Mesodermal cell (in vitro differentiated cells): Measurements from ENCODE around the gene TPBG. TPM values are rescaled to one million over a fixed set of nuclear protein-coding genes. Genes with fewer than 3 reads are reported as not detected.

ENCODE experiments used
- H3K27ac ChIP-seq: 2 replicates; pipeline ENCODE4 v1.7.0; 2013; ENCODE audit warnings: mild to moderate bottlenecking, low read depth, low read length, moderate library complexity; ENCODE audit not compliant: severe bottlenecking
- H3K36me3 ChIP-seq: 2 replicates; pipeline ENCODE4 v1.7.1; 2013; ENCODE audit warnings: mild to moderate bottlenecking, low read length, moderate library complexity; ENCODE audit not compliant: control insufficient read depth, insufficient read depth
- H3K4me1 ChIP-seq: one replicate; pipeline ENCODE4 v1.7.1; 2013; ENCODE audit warnings: mild to moderate bottlenecking, low read length; ENCODE audit not compliant: insufficient read depth, control insufficient read depth, poor library complexity, severe bottlenecking
- H3K4me3 ChIP-seq: 2 replicates; pipeline ENCODE4 v1.7.0; 2013; ENCODE audit warnings: low read length, control low read depth, mild to moderate bottlenecking; ENCODE audit not compliant: insufficient read depth, poor library complexity, severe bottlenecking; ENCODE audit errors: extremely low read depth
- H3K9me3 ChIP-seq: 2 replicates; pipeline ENCODE4 v1.7.1; 2013; ENCODE audit warnings: mild to moderate bottlenecking, low read length, moderate library complexity; ENCODE audit not compliant: control insufficient read depth
- WGBS, 2 experiments: methylation state at CpG; one replicate each; pipeline ENCODE4 v1.1.5; 2013; ENCODE audit warnings: missing lambda C conversion rate in 2 of 2; ENCODE audit not compliant: insufficient coverage in 2 of 2; 5-methylcytosine and 5-hydroxymethylcytosine counted together
- polyA plus RNA-seq, 2 experiments: library from polyadenylated mRNA; stranded (reverse); fragments of 50-300 nt; gene quantifications; one replicate each; pipeline ENCODE4 v1.2.3, GENCODE V29; 2013

TPBG gene, protein sequence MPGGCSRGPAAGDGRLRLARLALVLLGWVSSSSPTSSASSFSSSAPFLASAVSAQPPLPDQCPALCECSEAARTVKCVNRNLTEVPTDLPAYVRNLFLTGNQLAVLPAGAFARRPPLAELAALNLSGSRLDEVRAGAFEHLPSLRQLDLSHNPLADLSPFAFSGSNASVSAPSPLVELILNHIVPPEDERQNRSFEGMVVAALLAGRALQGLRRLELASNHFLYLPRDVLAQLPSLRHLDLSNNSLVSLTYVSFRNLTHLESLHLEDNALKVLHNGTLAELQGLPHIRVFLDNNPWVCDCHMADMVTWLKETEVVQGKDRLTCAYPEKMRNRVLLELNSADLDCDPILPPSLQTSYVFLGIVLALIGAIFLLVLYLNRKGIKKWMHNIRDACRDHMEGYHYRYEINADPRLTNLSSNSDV
- 39.7 TPM for polyA plus RNA-seq (2013, experiment 1 of 2)
- 35.1 TPM for polyA plus RNA-seq (2013, experiment 2 of 2)

DNA sequence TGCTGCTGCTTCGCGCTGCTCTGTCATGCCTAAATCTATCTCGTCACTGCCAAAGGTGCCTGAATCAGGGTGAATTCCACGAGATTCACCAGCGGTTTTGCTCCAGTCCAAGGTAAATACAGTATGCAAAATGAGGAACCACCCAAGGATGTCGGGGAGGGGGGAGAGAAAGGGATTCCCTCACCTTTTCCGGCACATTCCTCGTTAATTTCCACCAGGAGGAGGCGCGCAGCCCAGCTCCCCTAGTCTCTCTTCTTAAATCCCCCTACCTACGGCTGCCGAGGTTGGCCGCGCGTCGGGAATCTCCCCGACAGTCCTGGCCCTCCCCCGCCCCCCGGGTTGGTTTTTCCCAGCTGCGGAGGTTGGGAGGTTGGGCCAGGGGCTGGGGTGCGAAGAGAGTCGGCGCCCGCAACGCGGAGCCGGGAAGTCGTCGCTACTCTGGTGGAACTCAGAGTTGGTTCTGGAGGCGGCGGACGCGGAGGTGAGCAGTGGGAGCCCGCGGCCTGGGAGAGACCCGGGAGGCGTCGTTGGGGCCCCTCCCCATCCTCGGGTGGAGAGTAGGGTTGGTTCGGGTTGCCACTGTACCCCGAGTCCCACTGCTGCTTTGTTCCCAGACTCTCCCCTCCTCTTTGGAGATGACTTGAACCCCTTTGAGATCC, at the start of gene TPBG:
Gene TPBG (plus strand): TSS at position 390 of the 659 bp plus-strand sequence. CDS start 1,145 bp downstream, outside the sequence.
- Histone ChIP-seq H3K4me1 (peaks cover 3% of the 10 kb centered on the region), H3K4me3 (peak within 1 kb of the TSS; percentile 77), H3K9me3 (no peaks in the 10 kb centered on the region), H3K27ac (peak within 1 kb of the TSS; percentile 83), H3K36me3 (peaks cover 11% of the 10 kb centered on the region)
- WGBS, 2 experiments, result 0% methylated on average over 15 to 27 of the region's 41 CpGs

DNA sequence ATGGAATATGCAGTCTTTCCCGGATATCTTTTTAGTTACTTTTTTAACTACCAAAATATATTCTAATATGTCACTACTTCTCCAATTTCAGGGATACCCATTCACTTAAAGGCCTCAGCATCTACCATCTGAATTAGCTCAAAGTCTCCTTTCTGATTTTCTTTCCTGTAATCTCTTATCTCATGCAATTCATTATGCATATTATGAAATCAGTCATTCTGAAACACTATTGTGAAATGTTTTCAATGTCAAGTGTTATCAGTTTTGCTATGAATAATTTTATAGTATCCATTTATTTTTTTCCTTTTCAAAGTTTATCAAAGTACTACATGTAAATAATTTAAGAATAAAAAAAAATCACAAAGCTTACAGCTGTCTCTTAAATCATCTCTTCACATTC, 41.2 kb upstream of the TPBG start:
- Histone ChIP-seq H3K36me3 (no peaks in the 10 kb centered on the region), H3K27ac (no peak overlapping the region), H3K4me3 (no peak overlapping the region), H3K4me1 (no peaks in the 10 kb centered on the region), H3K9me3 (no peaks in the 10 kb centered on the region)
- no CpG with 5 or more reads among the region's 1 CpG for WGBS, 2 experiments

DNA sequence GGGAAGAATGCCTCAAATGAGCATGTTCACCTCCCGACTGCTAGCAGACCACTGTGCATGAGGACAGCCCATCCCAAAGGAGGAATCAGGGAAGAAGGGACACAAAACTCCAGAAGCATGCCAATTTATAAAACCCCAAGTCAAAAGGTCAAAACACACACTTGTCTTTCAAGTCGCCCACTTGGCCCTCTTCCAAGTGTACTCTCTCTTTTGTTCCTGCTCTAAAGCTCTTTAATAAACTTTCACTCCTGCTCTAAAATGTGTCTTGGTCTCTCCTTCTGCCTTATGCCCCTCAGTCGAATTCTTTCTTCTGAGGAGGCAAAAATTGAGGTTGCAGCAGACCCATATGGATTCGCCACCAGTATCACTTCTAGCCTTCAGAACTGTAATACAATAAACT, 33.9 kb upstream of the TPBG start:
- WGBS, 2 experiments, result 78 to 85% methylated on average over 3 of the region's 4 CpGs
- H3K9me3 ChIP-seq, result no peaks in the 10 kb centered on the region
- no peaks in the 10 kb centered on the region for H3K4me1 ChIP-seq
- H3K36me3 ChIP-seq, result no peaks in the 10 kb centered on the region
- H3K4me3 ChIP-seq, result no peak overlapping the region
- H3K27ac ChIP-seq, result no peak overlapping the region

DNA sequence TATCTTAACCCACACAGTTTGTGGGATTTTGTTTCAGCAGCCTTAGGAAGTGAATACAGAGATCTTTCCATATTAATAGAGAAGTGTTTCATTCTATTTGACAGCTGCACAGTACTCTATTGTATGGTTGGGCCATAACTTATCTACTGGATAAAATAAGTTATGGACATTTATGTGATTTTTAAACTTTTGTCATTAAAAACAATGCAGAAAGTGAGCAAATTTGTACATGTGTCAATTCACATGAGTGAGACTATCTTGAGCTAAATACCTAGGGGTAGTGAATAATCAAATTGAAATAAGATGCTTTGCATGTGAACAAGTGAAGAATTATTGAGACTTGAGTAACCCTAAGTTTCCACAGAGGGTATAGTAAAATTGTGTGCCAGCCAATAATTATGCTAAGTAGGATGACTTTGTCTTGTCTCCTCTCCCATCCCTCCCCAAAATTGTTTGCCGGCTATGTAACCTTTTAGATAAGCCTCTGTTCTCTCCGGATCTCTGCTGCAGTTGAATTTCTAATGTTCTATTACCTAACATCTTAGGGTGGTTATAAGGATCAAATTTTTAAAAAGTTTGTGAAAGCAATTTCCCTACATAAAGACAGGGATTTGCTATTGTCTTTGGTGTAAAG, 33.3 kb upstream of the TPBG start:
- no peak overlapping the region for H3K27ac ChIP-seq
- H3K4me3 ChIP-seq, result no peak overlapping the region
- no peaks in the 10 kb centered on the region for H3K4me1 ChIP-seq
- WGBS, 2 experiments, result no CpG with 5 or more reads among the region's 2 CpGs
- H3K9me3 ChIP-seq, result no peaks in the 10 kb centered on the region
- H3K36me3 ChIP-seq, result no peaks in the 10 kb centered on the region

DNA sequence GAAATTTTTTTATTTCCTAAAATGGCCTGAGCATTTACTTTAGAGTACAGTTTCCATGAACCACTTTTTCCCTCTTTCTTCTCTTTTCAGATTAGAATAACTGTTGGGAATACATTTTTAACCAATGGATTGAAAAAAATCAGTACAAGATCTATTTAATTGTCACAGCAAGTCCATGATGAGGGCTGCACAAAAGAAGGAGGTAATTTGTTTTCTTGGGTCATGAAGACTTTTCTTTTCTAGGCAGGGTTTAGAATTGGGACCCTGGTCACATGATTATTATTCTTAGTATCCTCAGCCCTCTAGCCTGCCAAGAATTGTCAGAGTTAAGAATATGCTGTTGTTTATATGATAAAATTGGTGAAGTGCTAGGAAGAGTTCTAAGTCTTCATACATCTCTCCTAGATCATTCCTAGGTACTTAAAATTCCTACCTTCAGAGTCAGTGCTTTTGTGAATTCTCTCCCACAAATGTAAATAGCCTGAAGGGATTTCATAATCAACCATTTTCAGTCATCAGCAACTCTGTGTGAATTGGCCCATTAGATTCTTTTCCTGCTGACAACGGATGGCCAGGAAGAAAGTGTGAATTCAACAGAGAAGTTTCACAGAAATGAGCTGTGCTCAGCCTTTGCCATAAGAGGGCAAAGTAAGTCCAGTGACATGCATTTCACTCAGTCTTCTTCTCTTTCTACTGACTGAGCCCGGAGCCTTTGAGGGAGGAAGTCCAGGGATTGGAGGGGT, 32.4 kb upstream of the TPBG start:
- no peaks in the 10 kb centered on the region for H3K36me3 ChIP-seq
- 0 to 20% methylated on average over 1 of the region's 2 CpGs for WGBS, 2 experiments
- H3K9me3 ChIP-seq, result no peaks in the 10 kb centered on the region
- no peak overlapping the region for H3K4me3 ChIP-seq
- H3K4me1 ChIP-seq, result no peaks in the 10 kb centered on the region
- H3K27ac ChIP-seq, result no peak overlapping the region

DNA sequence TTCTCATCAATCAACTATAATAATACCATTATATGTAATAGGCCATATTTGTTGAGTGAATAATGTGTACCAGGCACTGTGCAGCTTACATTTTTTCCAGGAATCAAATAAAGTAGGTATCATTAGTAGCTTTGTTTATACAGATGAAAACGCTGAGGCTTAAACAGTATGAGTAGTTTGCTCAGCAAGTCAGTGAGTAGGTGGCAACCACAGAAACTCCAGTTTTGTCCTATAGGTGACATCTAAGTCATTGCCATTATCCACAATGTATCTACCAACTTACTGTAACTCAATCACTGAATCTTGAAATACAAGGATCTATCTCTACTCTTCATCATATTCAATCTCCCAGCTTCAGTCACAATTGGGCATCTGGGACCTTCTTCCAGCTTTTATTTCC, 29.8 kb upstream of the TPBG start:
- H3K4me1 ChIP-seq, result no peaks in the 10 kb centered on the region
- H3K27ac ChIP-seq, result no peak overlapping the region
- H3K36me3 ChIP-seq, result no peaks in the 10 kb centered on the region
- H3K9me3 ChIP-seq, result no peaks in the 10 kb centered on the region
- H3K4me3 ChIP-seq, result no peak overlapping the region
- WGBS, 2 experiments, result 100% methylated on average over 1 of the region's 1 CpG; no CpG with 5 or more reads in 1 of the 2 experiments

DNA sequence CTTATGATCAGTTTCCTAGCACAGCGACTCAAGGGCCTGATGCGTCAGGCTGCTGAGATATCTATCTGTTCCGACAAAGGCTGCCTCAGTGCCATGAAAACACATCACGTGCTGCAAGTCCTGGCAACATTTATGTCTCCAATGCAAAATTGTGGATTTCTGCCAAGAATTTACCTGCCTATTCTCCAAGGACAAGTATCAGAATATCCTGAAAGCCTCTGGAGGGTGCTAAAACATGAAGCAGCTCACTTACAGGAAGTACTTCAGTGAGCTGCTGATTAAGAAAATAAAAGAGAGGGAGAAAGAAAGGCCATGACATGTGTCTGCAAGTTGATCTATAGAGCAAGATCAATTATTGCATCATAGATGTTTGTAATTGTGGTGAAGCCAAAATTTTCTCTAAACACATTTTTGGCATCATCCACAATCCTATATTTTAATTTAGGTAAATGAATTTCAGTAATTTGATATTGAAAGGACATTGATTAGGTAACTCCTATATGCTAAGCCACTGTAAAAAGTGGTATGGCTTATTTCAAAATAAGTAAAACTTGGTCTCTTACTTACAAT, 25.8 kb upstream of the TPBG start:
- H3K27ac ChIP-seq, result no peak overlapping the region
- no peaks in the 10 kb centered on the region for H3K4me1 ChIP-seq
- no peaks in the 10 kb centered on the region for H3K9me3 ChIP-seq
- 89 to 91% methylated on average over 4 of the region's 4 CpGs for WGBS, 2 experiments
- H3K36me3 ChIP-seq, result no peaks in the 10 kb centered on the region
- H3K4me3 ChIP-seq, result no peak overlapping the region

DNA sequence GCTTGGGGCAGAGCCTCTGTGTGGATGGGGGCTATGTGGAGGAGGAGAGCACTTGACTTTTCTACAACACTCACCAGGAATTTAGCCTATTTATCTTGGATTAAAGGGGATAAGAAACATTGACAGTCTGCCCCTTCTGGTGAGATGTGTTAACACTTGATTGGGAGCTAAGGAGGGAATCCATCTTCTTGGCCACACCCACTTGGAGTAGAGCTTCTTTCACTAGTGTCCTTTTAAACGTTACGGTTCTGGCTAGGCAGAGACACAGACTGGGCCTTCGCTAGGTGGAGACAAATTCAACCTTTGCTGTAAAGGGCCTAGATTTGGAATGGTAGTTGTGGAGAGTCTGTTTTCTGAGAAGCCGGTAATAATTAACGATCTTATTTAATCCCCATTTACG, 15.5 kb upstream of the TPBG start:
- Histone ChIP-seq H3K36me3 (no peaks in the 10 kb centered on the region), H3K9me3 (no peaks in the 10 kb centered on the region), H3K4me3 (no peak overlapping the region), H3K27ac (no peak overlapping the region), H3K4me1 (no peaks in the 10 kb centered on the region)
- 84 to 90% methylated on average over 2 to 6 of the region's 6 CpGs for WGBS, 2 experiments

DNA sequence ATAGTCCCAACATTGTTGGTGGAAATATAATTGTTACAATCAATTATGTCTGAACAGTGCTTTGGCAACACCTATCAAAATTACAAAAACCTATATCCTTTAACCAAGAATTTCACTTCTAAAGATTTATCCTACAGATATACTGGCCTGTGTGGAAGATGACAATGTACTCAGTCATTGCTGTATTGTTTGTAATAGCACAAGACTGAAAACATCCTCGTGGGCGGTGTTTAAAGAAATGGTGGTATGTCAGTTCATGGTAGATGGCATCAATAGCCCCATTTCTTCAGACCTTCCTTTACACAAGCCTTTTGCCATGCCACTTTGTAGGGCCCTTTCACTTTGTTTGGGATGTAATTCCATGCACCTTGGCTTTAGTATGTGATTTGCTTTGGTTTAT, 9.8 kb upstream of the TPBG start:
- H3K36me3 ChIP-seq, result no peaks in the 10 kb centered on the region
- no peak overlapping the region for H3K4me3 ChIP-seq
- no peaks in the 10 kb centered on the region for H3K4me1 ChIP-seq
- no peak overlapping the region for H3K27ac ChIP-seq
- 80% methylated on average over 1 of the region's 2 CpGs; no CpG with 5 or more reads in 1 of the 2 experiments for WGBS, 2 experiments
- no peaks in the 10 kb centered on the region for H3K9me3 ChIP-seq

DNA sequence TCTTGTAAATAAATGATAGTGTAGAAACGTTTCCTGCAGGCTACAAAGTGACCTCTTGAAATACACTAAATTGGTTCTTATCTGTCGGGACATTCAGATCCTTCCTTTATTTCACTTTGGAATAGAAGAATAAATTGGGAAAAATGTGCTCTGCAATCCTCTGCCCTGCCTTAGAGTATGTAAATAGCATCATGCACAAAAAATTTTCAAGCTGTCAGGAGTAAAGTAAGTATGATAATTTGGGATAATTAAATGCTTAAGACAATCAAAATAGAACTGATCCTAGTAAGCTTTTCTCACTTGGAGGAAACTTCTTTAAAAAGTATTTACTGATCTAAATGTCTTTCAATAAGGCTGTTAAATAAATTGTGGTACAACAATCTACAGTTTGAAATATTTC, 3.1 kb upstream of the TPBG start:
- peaks cover 2% of the 10 kb centered on the region for H3K4me1 ChIP-seq
- H3K27ac ChIP-seq, result no peak overlapping the region
- no peak overlapping the region for H3K4me3 ChIP-seq
- H3K36me3 ChIP-seq, result peaks cover under 1% of the 10 kb centered on the region
- H3K9me3 ChIP-seq, result no peaks in the 10 kb centered on the region
- no CpG with 5 or more reads among the region's 2 CpGs for WGBS, 2 experiments
